ENCODE results near the gene TGIF2. TPM values are rescaled to one million over a fixed set of nuclear protein-coding genes. Genes with fewer than 3 reads are reported as not detected.
A peak's percentile ranks its signal among the peaks of the same experiment; 100 is the strongest.
"Not testable (repeated sequence)": the region's sequence is repeated elsewhere in the genome, so short reads cannot be mapped to it uniquely, and the experiment has no call there.

Gene TGIF2
- total and polyA plus RNA-seq, 7 experiments from 2014 or later = 32.1 to 44.3 (median 37.7) TPM

- intact Hi-C loops (cut with micrococcal nuclease) = no loop called here
- H3K27ac ChIP-seq (ENCODE audit: low read depth, low read length) = no peak overlapping the region
- ATAC-seq = no peak
- H3K27ac Mint-ChIP-seq = no peak overlapping the region
- H3K36me3 Mint-ChIP-seq = no peaks in the 10 kb centered on the region
- H3K4me1 ChIP-seq (ENCODE audit: control insufficient read depth in 2 of 2, insufficient read depth in 2 of 2, low read length in 2 of 2) = peaks cover 0 to 7% of the 10 kb centered on the region in 2 donors
- H3K36me3 ChIP-seq (ENCODE audit: control insufficient read depth in 2 of 3, insufficient read depth in 3 of 3, low read length in 3 of 3) = no peaks in the 10 kb centered on the region
- no peak for DNase-seq
- no peaks in the 10 kb centered on the region for H3K9me3 Mint-ChIP-seq
- H3K4me3 ChIP-seq (ENCODE audit: low read length) = no peak overlapping the region
- H3K4me1 Mint-ChIP-seq = peaks cover 0 to 13% (median 8%) of the 10 kb centered on the region in 7 donors
- H3K27me3 ChIP-seq (ENCODE audit: control insufficient read depth in 2 of 2, insufficient read depth in 2 of 2, low read length in 2 of 2) = no peaks in the 10 kb centered on the region
- no peak overlapping the region for H3K4me3 Mint-ChIP-seq
- no peaks in the 10 kb centered on the region for H3K9me3 ChIP-seq (ENCODE audit: control insufficient read depth in 2 of 3, low read length in 3 of 3)
- ChIA-PET POLR2A (no interaction called here), CTCF (interaction anchor here (0.6 kb wide), 1 partner anchor 50 kb away, joined by 3 read pairs; no protein-coding TSS in a partner anchor)
- no peaks in the 10 kb centered on the region for H3K27me3 Mint-ChIP-seq
Measured at GRCh38 chr20:36555248-36555647, 18.1 kb upstream of the TGIF2 start.

DNA sequence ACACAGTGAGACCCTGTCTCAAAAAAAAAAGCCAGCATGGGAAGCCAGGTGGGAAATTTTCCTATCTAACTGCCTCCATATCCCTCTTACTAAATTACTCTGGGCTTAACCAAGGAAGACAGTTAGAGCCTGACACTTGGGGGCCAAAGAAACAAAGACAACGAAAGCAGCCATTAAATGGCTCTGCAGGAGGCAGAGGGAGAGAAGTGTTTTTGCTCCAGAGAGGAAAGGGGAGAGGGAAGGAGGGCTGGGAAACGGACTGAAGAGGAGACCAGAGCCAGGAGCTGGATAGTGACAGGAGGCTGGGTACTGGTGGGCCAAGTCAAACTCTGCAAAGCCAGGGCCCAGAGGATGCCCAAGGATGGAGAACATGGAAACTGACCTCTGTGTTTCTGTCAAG lies 10.7 kb upstream of the TGIF2 start:
- H3K27me3 Mint-ChIP-seq = no peaks in the 10 kb centered on the region
- H3K36me3 ChIP-seq (ENCODE audit: control insufficient read depth in 2 of 3, insufficient read depth in 3 of 3, low read length in 3 of 3) = no peaks in the 10 kb centered on the region
- ATAC-seq (no peak), DNase-seq (no peak)
- H3K9me3 Mint-ChIP-seq = peaks cover 0 to 10% (median 4%) of the 10 kb centered on the region in 11 donors
- peaks cover 0 to 10% of the 10 kb centered on the region in 2 donors for H3K4me1 ChIP-seq (ENCODE audit: control insufficient read depth in 2 of 2, insufficient read depth in 2 of 2, low read length in 2 of 2)
- H3K27ac ChIP-seq (ENCODE audit: low read depth, low read length) = no peak overlapping the region
- H3K4me1 Mint-ChIP-seq = peaks cover 0 to 5% (median 0%) of the 10 kb centered on the region in 7 donors
- no peaks in the 10 kb centered on the region for H3K27me3 ChIP-seq (ENCODE audit: control insufficient read depth in 2 of 2, insufficient read depth in 2 of 2, low read length in 2 of 2)
- H3K27ac Mint-ChIP-seq = peak overlapping the region in 1 of 9 donors; percentile 21
- no peak overlapping the region for H3K4me3 Mint-ChIP-seq
- CTCF ChIA-PET = no interaction called here
- H3K9me3 ChIP-seq (ENCODE audit: control insufficient read depth in 2 of 3, low read length in 3 of 3) = no peaks in the 10 kb centered on the region
- intact Hi-C loops (cut with micrococcal nuclease) = no loop called here
- H3K36me3 Mint-ChIP-seq = peaks cover 0 to 13% (median 4%) of the 10 kb centered on the region in 5 donors
- no peak overlapping the region for H3K4me3 ChIP-seq (ENCODE audit: low read length)
- POLR2A ChIA-PET = no interaction called here

- no peak for ATAC-seq
- Mint-ChIP-seq H3K9me3 (peaks cover 0 to 10% (median 4%) of the 10 kb centered on the region in 11 donors), H3K27me3 (no peaks in the 10 kb centered on the region), H3K36me3 (peaks cover 0 to 13% (median 4%) of the 10 kb centered on the region in 5 donors), H3K4me1 (peaks cover 0 to 5% (median 0%) of the 10 kb centered on the region in 7 donors), H3K4me3 (no peak overlapping the region), H3K27ac (peak overlapping the region in 1 of 9 donors; percentile 21)
- Histone ChIP-seq H3K36me3 (ENCODE audit: control insufficient read depth in 2 of 3, insufficient read depth in 3 of 3, low read length in 3 of 3) (no peaks in the 10 kb centered on the region), H3K4me3 (ENCODE audit: low read length) (no peak overlapping the region), H3K27ac (ENCODE audit: low read depth, low read length) (no peak overlapping the region), H3K27me3 (ENCODE audit: control insufficient read depth in 2 of 2, insufficient read depth in 2 of 2, low read length in 2 of 2) (no peaks in the 10 kb centered on the region), H3K4me1 (ENCODE audit: control insufficient read depth in 2 of 2, insufficient read depth in 2 of 2, low read length in 2 of 2) (peaks cover 0 to 10% of the 10 kb centered on the region in 2 donors), H3K9me3 (ENCODE audit: control insufficient read depth in 2 of 3, low read length in 3 of 3) (no peaks in the 10 kb centered on the region)
- intact Hi-C loops (cut with micrococcal nuclease) = no loop called here
- no peak for DNase-seq
- ChIA-PET CTCF (no interaction called here), POLR2A (no interaction called here)
Measured at GRCh38 chr20:36563374-36563773, 10.0 kb upstream of the TGIF2 start.

GRCh38 chr20:36564078-36564725 lies 9.2 kb upstream of the TGIF2 start:
- Mint-ChIP-seq H3K36me3 (peaks cover 0 to 13% (median 4%) of the 10 kb centered on the region in 5 donors), H3K27ac (peak overlapping the region in 2 of 9 donors; percentile 12 to 75)
- intact Hi-C loops (cut with micrococcal nuclease); DNase-seq; ATAC-seq; H3K27me3 ChIP-seq (ENCODE audit: control insufficient read depth in 2 of 2, insufficient read depth in 2 of 2, low read length in 2 of 2); H3K9me3 ChIP-seq (ENCODE audit: control insufficient read depth in 2 of 3, low read length in 3 of 3); CTCF ChIA-PET; H3K27me3 Mint-ChIP-seq; POLR2A ChIA-PET; H3K4me1 Mint-ChIP-seq; H3K4me3 Mint-ChIP-seq; H3K27ac ChIP-seq (ENCODE audit: low read depth, low read length); H3K4me3 ChIP-seq (ENCODE audit: low read length); H3K9me3 Mint-ChIP-seq; H3K36me3 ChIP-seq (ENCODE audit: control insufficient read depth in 2 of 3, insufficient read depth in 3 of 3, low read length in 3 of 3): not testable (repeated sequence)
- H3K4me1 ChIP-seq (ENCODE audit: control insufficient read depth in 2 of 2, insufficient read depth in 2 of 2, low read length in 2 of 2) = peaks cover 0 to 10% of the 10 kb centered on the region in 2 donors

DNA sequence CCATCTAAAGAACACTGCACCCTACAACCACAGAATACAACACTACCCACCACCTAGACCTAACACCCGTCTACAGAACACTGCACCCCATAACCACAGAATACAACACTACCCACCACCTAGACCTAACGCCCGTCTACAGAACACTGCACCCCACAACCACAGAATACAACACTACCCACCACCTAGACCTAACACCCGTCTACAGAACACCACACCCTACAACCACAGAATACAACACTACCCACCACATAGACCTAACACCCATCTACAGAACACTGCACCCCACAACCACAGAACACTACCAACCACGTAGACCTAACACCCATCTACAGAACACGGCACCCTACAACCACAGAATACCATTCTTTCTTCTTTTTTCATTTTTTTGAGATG lies 8.7 kb upstream of the TGIF2 start:
- Mint-ChIP-seq H3K27ac (peak overlapping the region in 2 of 9 donors; percentile 12 to 75), H3K4me3 (peak overlapping the region in 1 of 10 donors; percentile 1), H3K36me3 (peaks cover 0 to 13% (median 4%) of the 10 kb centered on the region in 5 donors)
- H3K4me1 Mint-ChIP-seq; intact Hi-C loops (cut with micrococcal nuclease); CTCF ChIA-PET; POLR2A ChIA-PET; H3K9me3 Mint-ChIP-seq; ATAC-seq; DNase-seq; H3K9me3 ChIP-seq (ENCODE audit: control insufficient read depth in 2 of 3, low read length in 3 of 3); H3K27me3 Mint-ChIP-seq; H3K36me3 ChIP-seq (ENCODE audit: control insufficient read depth in 2 of 3, insufficient read depth in 3 of 3, low read length in 3 of 3); H3K27ac ChIP-seq (ENCODE audit: low read depth, low read length); H3K4me3 ChIP-seq (ENCODE audit: low read length); H3K27me3 ChIP-seq (ENCODE audit: control insufficient read depth in 2 of 2, insufficient read depth in 2 of 2, low read length in 2 of 2): not testable (repeated sequence)
- peaks cover 0 to 10% of the 10 kb centered on the region in 2 donors for H3K4me1 ChIP-seq (ENCODE audit: control insufficient read depth in 2 of 2, insufficient read depth in 2 of 2, low read length in 2 of 2)

- Mint-ChIP-seq H3K4me3 (no peak overlapping the region), H3K36me3 (peaks cover 0 to 13% (median 4%) of the 10 kb centered on the region in 5 donors), H3K4me1 (peaks cover 0 to 5% (median 0%) of the 10 kb centered on the region in 7 donors), H3K27ac (no peak overlapping the region), H3K27me3 (no peaks in the 10 kb centered on the region), H3K9me3 (peaks cover 0 to 10% (median 4%) of the 10 kb centered on the region in 11 donors)
- Histone ChIP-seq H3K36me3 (ENCODE audit: control insufficient read depth in 2 of 3, insufficient read depth in 3 of 3, low read length in 3 of 3) (no peaks in the 10 kb centered on the region), H3K27ac (ENCODE audit: low read depth, low read length) (no peak overlapping the region), H3K4me3 (ENCODE audit: low read length) (no peak overlapping the region), H3K27me3 (ENCODE audit: control insufficient read depth in 2 of 2, insufficient read depth in 2 of 2, low read length in 2 of 2) (no peaks in the 10 kb centered on the region), H3K4me1 (ENCODE audit: control insufficient read depth in 2 of 2, insufficient read depth in 2 of 2, low read length in 2 of 2) (peaks cover 0 to 10% of the 10 kb centered on the region in 2 donors), H3K9me3 (ENCODE audit: control insufficient read depth in 2 of 3, low read length in 3 of 3) (no peaks in the 10 kb centered on the region)
- intact Hi-C loops (cut with micrococcal nuclease) = no loop called here
- ChIA-PET CTCF (no interaction called here), POLR2A (interaction anchor here (0.5 kb wide), 1 partner anchor 57 kb away, joined by 3 read pairs; no protein-coding TSS in a partner anchor)
- no peak for DNase-seq
- no peak for ATAC-seq
Measured at GRCh38 chr20:36565520-36565919, 7.9 kb upstream of the TGIF2 start.

All from naive thymus-derived CD4-positive, alpha-beta T cell (primary cell).